Endothelial cell of umbilical vein (primary cell): Measurements from ENCODE around the gene CNNM2. TPM values are rescaled to one million over a fixed set of nuclear protein-coding genes. Genes with fewer than 3 reads are reported as not detected.

Experiments used
- BruUV-seq: library from RNA; stranded (reverse); fragments of 400-500 nt; replicated peaks from 2 replicates; lab custom pipeline; 2021; lab: Mats Ljungman, UMichigan
- CTCF ChIA-PET: fragments of 300-600, 350-600 bp; sonication (Branson Sonifier 250); formaldehyde crosslinking; loops from one replicate; lab custom pipeline; 2021; ENCODE audit warnings: antibody characterized with exemption, inconsistent platforms; lab: Charles Lee
- POLR2A ChIA-PET: fragments of 300-600, 350-600 bp; sonication (Branson Sonifier 250); formaldehyde crosslinking; loops from one replicate; lab custom pipeline; 2021; ENCODE audit warnings: antibody characterized with exemption, inconsistent platforms; lab: Charles Lee
- DNase-seq: peaks from one replicate; pipeline ENCODE4 v3.0.0-alpha.2; 2011; ENCODE audit warnings: low read depth, low spot score
- FAIRE-seq: peaks from 2 replicates; lab custom pipeline; 2011; peaks lifted over from hg19 to GRCh38; lab: Jason Lieb, UNC
- H2AFZ ChIP-seq: 2 replicates; pipeline ENCODE4 v1.6.0; 2012; ENCODE audit warnings: low read depth, low read length, control low read depth, inconsistent platforms
- H3K27ac ChIP-seq: 2 replicates; pipeline ENCODE4 v1.5.1; 2011; ENCODE audit warnings: low read depth, mild to moderate bottlenecking, control low read depth, low read length, moderate library complexity; ENCODE audit not compliant: insufficient read depth
- H3K27me3 ChIP-seq, 2 experiments: 2 replicates each; pipeline versions ENCODE4 v1.6.0 to v1.6.1; 2011; ENCODE audit warnings: low read length in 2 of 2, mixed read lengths in 1 of 2; ENCODE audit not compliant: control insufficient read depth in 2 of 2, insufficient read depth in 2 of 2
- H3K36me3 ChIP-seq, 2 experiments: 2 replicates in 1 of 2; 3 replicates in 1 of 2; pipeline ENCODE4 v1.5.1; 2011; ENCODE audit warnings: low read length in 2 of 2, mild to moderate bottlenecking in 1 of 2, moderate library complexity in 1 of 2; ENCODE audit not compliant: control insufficient read depth in 2 of 2, insufficient read depth in 2 of 2; ENCODE audit errors: extremely low read depth in 1 of 2
- H3K4me1 ChIP-seq: 3 replicates; pipeline ENCODE4 v1.5.1; 2011; ENCODE audit warnings: mild to moderate bottlenecking, low read length; ENCODE audit not compliant: control insufficient read depth, insufficient read depth; ENCODE audit errors: extremely low read depth
- H3K4me2 ChIP-seq: 2 replicates; pipeline ENCODE4 v1.6.1; 2011; ENCODE audit warnings: low read length, control low read depth, mixed read lengths; ENCODE audit not compliant: insufficient read depth
- H3K4me3 ChIP-seq, 3 experiments: fragments of 200-600 bp in 1 of 3; sonication (generic), shearing (Covaris generic) in 1 of 3; replicated peaks in 1 of 3; 2 replicates each; pipeline ENCODE4 v1.5.1; 2011 to 2016; ENCODE audit warnings: control low read depth in 3 of 3, low read length in 3 of 3, mild to moderate bottlenecking in 2 of 3, inconsistent platforms in 1 of 3, low read depth in 1 of 3, moderate library complexity in 1 of 3; ENCODE audit not compliant: insufficient read depth in 1 of 3
- H3K79me2 ChIP-seq: 2 replicates; pipeline ENCODE4 v1.6.0; 2012; ENCODE audit warnings: low read length, inconsistent platforms; ENCODE audit not compliant: control insufficient read depth, insufficient read depth
- H3K9ac ChIP-seq: replicated peaks from 2 replicates; pipeline ENCODE3; 2011; ENCODE audit warnings: low read length, control low read depth; ENCODE audit not compliant: insufficient read depth; ENCODE audit errors: extremely low read depth
- H3K9me1 ChIP-seq: replicated peaks from 3 replicates; pipeline ENCODE4 v1.6.0; 2011; ENCODE audit warnings: mild to moderate bottlenecking, low read length; ENCODE audit not compliant: control insufficient read depth, insufficient read depth; ENCODE audit errors: extremely low read depth
- H3K9me3 ChIP-seq: replicated peaks from 2 replicates; pipeline ENCODE4 v1.5.1; 2012; ENCODE audit warnings: low read length, inconsistent platforms; ENCODE audit not compliant: control insufficient read depth, insufficient read depth
- H4K20me1 ChIP-seq: replicated peaks from 2 replicates; pipeline ENCODE3; 2011; ENCODE audit warnings: mild to moderate bottlenecking, low read length; ENCODE audit not compliant: control insufficient read depth, insufficient read depth; ENCODE audit errors: extremely low read depth
- CTCF ChIP-seq, 2 donors: IDR thresholded peaks; 1 replicate in 1 of 2; 2 replicates in 1 of 2; pipeline ENCODE4 v1.5.1; 2011; ENCODE audit warnings: low read length in 2 of 2, mild to moderate bottlenecking in 2 of 2, moderate library complexity in 2 of 2, control low read depth in 1 of 2, inconsistent platforms in 1 of 2, low read depth in 1 of 2; ENCODE audit not compliant: insufficient read depth in 1 of 2; ENCODE audit errors: extremely low read depth in 1 of 2
- EZH2 ChIP-seq: IDR thresholded peaks from 2 replicates; pipeline ENCODE4 v1.6.1; 2012; ENCODE audit warnings: borderline replicate concordance, low read depth, mild to moderate bottlenecking, moderate library complexity, low read length, inconsistent platforms; ENCODE audit not compliant: severe bottlenecking
- FOS ChIP-seq: IDR thresholded peaks from 2 replicates; pipeline ENCODE4 v1.6.1; 2011; ENCODE audit warnings: mild to moderate bottlenecking, low read length, moderate library complexity, borderline replicate concordance; ENCODE audit not compliant: insufficient read depth
- GATA2 ChIP-seq: IDR thresholded peaks from 2 replicates; pipeline ENCODE4 v1.7.0; 2011; ENCODE audit warnings: low read depth, mild to moderate bottlenecking, moderate library complexity, mixed read lengths, low read length; ENCODE audit not compliant: insufficient read length, insufficient read depth
- JUN ChIP-seq: IDR thresholded peaks from 2 replicates; pipeline ENCODE4 v1.6.1; 2011; ENCODE audit warnings: borderline replicate concordance, low read depth; ENCODE audit not compliant: insufficient read length, insufficient read depth
- MAX ChIP-seq: IDR thresholded peaks from 2 replicates; pipeline ENCODE4 v1.6.1; 2011; ENCODE audit not compliant: insufficient read depth, insufficient read length
- MYC ChIP-seq: IDR thresholded peaks from one replicate; pipeline ENCODE4 v1.6.1; 2011; ENCODE audit warnings: mild to moderate bottlenecking, low read depth, low read length
- POLR2A ChIP-seq: IDR thresholded peaks from 2 replicates; pipeline ENCODE4 v1.6.1; 2012; ENCODE audit warnings: low read depth, mild to moderate bottlenecking, control low read depth, low read length
- POLR2AphosphoS5 ChIP-seq: IDR thresholded peaks from 2 replicates; pipeline ENCODE4 v1.6.1; 2012; ENCODE audit warnings: low read depth, mild to moderate bottlenecking, control low read depth, low read length, moderate library complexity; ENCODE audit not compliant: insufficient read depth
- dilution Hi-C: fragments of 300-500 bp; cut with MboI; formaldehyde crosslinking; loops from one replicate; pipeline ENCODE4 v1.15.0; 2019; ENCODE audit warnings: low sequenced_read_pairs; ENCODE audit not compliant: extremely low pct_ligation_motif_present
- intact Hi-C: fragments of 100-400 bp; cut with micrococcal nuclease; formaldehyde crosslinking; loops from one replicate; pipeline ENCODE4 v1.10.0; 2022
- polyA plus RNA-seq, 4 experiments: library from polyadenylated mRNA; depleted of rRNA in 3 of 4; stranded (reverse) in 3 of 4; unstranded in 1 of 4; fragments of >200 nt; gene quantifications; 2 replicates each; pipeline versions ENCODE4 v1.2.1 to v1.2.3, GENCODE V29; 2011 to 2012; ENCODE audit warnings: missing spikeins in 1 of 4
- total RNA-seq: library from RNA; stranded (reverse); gene quantifications from 2 replicates; pipeline ENCODE4 v1.2.3, GENCODE V29; 2021

The CNNM2 gene
- total and polyA plus RNA-seq, 2 donors (not counting 3 experiments of a cell fraction or from before 2014, with no cell fraction given) = 1.9 to 3.0 TPM

GRCh38 chr10:103089493-103089892 is 171.4 kb downstream of the CNNM2 start:
- no peak for TF ChIP-seq EZH2
- TF ChIP-seq JUN = no peak
- no peak for TF ChIP-seq CTCF (IDR thresholded peaks at IDR 0.05; ENCODE audit: extremely low read depth in 1 of 2, insufficient read depth in 1 of 2, low read depth in 1 of 2, low read length in 2 of 2)
- no peak for TF ChIP-seq POLR2A
- TF ChIP-seq GATA2 = no peak
- TF ChIP-seq MYC = no peak
- TF ChIP-seq FOS = no peak
- no peak for TF ChIP-seq MAX
- TF ChIP-seq POLR2AphosphoS5 = no peak
- Histone ChIP-seq H3K9me3 (no peaks in the 10 kb centered on the region), H3K4me1 (no peaks in the 10 kb centered on the region), H3K9ac (no peak overlapping the region), H2AFZ (no peak overlapping the region), H3K79me2 (no peaks in the 10 kb centered on the region), H4K20me1 (no peaks in the 10 kb centered on the region), H3K4me3 (no peak overlapping the region), H3K36me3 (peaks cover 32 to 37% of the 10 kb centered on the region in 2 experiments), H3K27me3 (no peaks in the 10 kb centered on the region), H3K4me2 (no peak overlapping the region), H3K9me1 (no peaks in the 10 kb centered on the region), H3K27ac (no peak overlapping the region)
- BruUV-seq = no TSS peak
- no peak for DNase-seq
- ChIA-PET CTCF (no interaction called here), POLR2A (no interaction called here)
- FAIRE-seq = no peak
- intact Hi-C loops (no loop called here), dilution Hi-C loops (no loop called here)
